SK-N-SH (cell line): Measurements from ENCODE around the gene RASGRP4. TPM values are rescaled to one million over a fixed set of nuclear protein-coding genes. Genes with fewer than 3 reads are reported as not detected.

ENCODE experiments used
- CTCF ChIA-PET: fragments of 300-600, 350-600 bp; formaldehyde crosslinking; extraction: SDS; loops from one replicate; lab custom pipeline; 2021; lab: Yijun Ruan, JAX
- POLR2A ChIA-PET: fragments of 350-600 bp; sonication (Branson Sonifier 250); formaldehyde crosslinking; extraction: SDS; loops from one replicate; lab custom pipeline; 2020; ENCODE audit warnings: antibody characterized with exemption, inconsistent platforms; lab: Yijun Ruan, JAX
- DNase-seq: peaks from one replicate; pipeline ENCODE4 v3.0.0; 2012
- H2AFZ ChIP-seq: fragments of 200-600 bp; sonication (generic); 2 replicates; pipeline ENCODE4 v1.8.1; 2016; ENCODE audit warnings: antibody characterized with exemption, mild to moderate bottlenecking, low read depth
- H3F3A ChIP-seq: fragments of 200-600 bp; sonication (generic); replicated peaks from 2 replicates; pipeline ENCODE3; 2016; ENCODE audit warnings: antibody characterized with exemption, mild to moderate bottlenecking; ENCODE audit not compliant: insufficient read depth
- H3K27ac ChIP-seq, 2 experiments: fragments of 200-500 bp in 1 of 2; fragments of 200-600 bp in 1 of 2; sonication (Bioruptor generic) in 1 of 2; sonication (generic), shearing (Covaris generic) in 1 of 2; 2 replicates each; pipeline versions ENCODE4 v1.5.1 to v1.6.1; 2014 to 2016; ENCODE audit warnings: low read depth in 2 of 2, inconsistent platforms in 1 of 2, low read length in 1 of 2, mild to moderate bottlenecking in 1 of 2, mixed read lengths in 1 of 2
- H3K27me3 ChIP-seq: fragments of 200-600 bp; sonication (generic), shearing (Covaris generic); 2 replicates; pipeline ENCODE4 v1.6.1; 2016; ENCODE audit warnings: mixed run types; ENCODE audit not compliant: insufficient read depth
- H3K36me3 ChIP-seq, 2 experiments: fragments of 200-500 bp in 1 of 2; fragments of 200-600 bp in 1 of 2; sonication (Bioruptor generic) in 1 of 2; sonication (generic) in 1 of 2; replicated peaks in 1 of 2; 2 replicates each; pipeline versions ENCODE3 to v1.5.1; 2014 to 2016; ENCODE audit warnings: low read length in 1 of 2, mild to moderate bottlenecking in 1 of 2; ENCODE audit not compliant: insufficient read depth in 2 of 2, control insufficient read depth in 1 of 2
- H3K4me1 ChIP-seq, 2 experiments: fragments of 200-500 bp in 1 of 2; fragments of 200-600 bp in 1 of 2; sonication (Bioruptor generic) in 1 of 2; sonication (generic), shearing (Covaris generic) in 1 of 2; 2 replicates each; pipeline versions ENCODE4 v1.5.1 to v1.6.1; 2014 to 2016; ENCODE audit warnings: low read depth in 1 of 2, low read length in 1 of 2, mixed run types in 1 of 2; ENCODE audit not compliant: insufficient read depth in 2 of 2, control insufficient read depth in 1 of 2
- H3K4me2 ChIP-seq: fragments of 200-600 bp; sonication (generic), shearing (Covaris generic); 2 replicates; pipeline ENCODE4 v1.6.1; 2017; ENCODE audit warnings: mixed run types
- H3K4me3 ChIP-seq, 2 experiments: fragments of 200-500 bp in 1 of 2; fragments of 200-600 bp in 1 of 2; sonication (Bioruptor generic) in 1 of 2; sonication (generic), shearing (Covaris generic) in 1 of 2; 2 replicates each; pipeline versions ENCODE4 v1.5.1 to v1.8.1; 2014 to 2016; ENCODE audit warnings: low read depth in 2 of 2, inconsistent platforms in 1 of 2, low read length in 1 of 2, mild to moderate bottlenecking in 1 of 2, mixed read lengths in 1 of 2, moderate library complexity in 1 of 2
- H3K79me2 ChIP-seq: fragments of 200-600 bp; sonication (generic); 2 replicates; pipeline ENCODE4 v1.8.1; 2017; ENCODE audit warnings: mild to moderate bottlenecking; ENCODE audit not compliant: insufficient read depth
- H3K9ac ChIP-seq: fragments of 200-600 bp; sonication (generic); 2 replicates; pipeline ENCODE4 v1.6.1; 2017; ENCODE audit warnings: mixed run types
- H3K9me2 ChIP-seq: fragments of 200-600 bp; sonication (generic); 2 replicates; pipeline ENCODE4 v1.6.1; 2017; ENCODE audit warnings: mixed run types
- H3K9me3 ChIP-seq: fragments of 200-600 bp; sonication (generic); 2 replicates; pipeline ENCODE4 v1.6.1; 2017; ENCODE audit warnings: mixed run types, mild to moderate bottlenecking, moderate library complexity
- H4K20me1 ChIP-seq: fragments of 200-600 bp; sonication (generic); 2 replicates; pipeline ENCODE4 v1.6.1; 2017; ENCODE audit warnings: mild to moderate bottlenecking, mixed run types; ENCODE audit not compliant: insufficient read depth
- EZH2phosphoT487 ChIP-seq: fragments of 200-600 bp; sonication (generic); IDR thresholded peaks from 2 replicates; pipeline ENCODE4 v1.6.1; 2017; ENCODE audit warnings: low read depth, mixed run types, mild to moderate bottlenecking, antibody characterized with exemption, moderate library complexity, borderline replicate concordance
- FOSL2 ChIP-seq: IDR thresholded peaks from 2 replicates; pipeline ENCODE4 v1.4.0; 2012; ENCODE audit warnings: low read depth, mild to moderate bottlenecking, moderate library complexity, borderline replicate concordance
- GATA2 ChIP-seq: sonication (generic); formaldehyde crosslinking; IDR thresholded peaks from 2 replicates; pipeline ENCODE4 v1.5.0; 2020; ENCODE audit warnings: mild to moderate bottlenecking, missing genetic modification reagents
- NFIC ChIP-seq: IDR thresholded peaks from 2 replicates; pipeline ENCODE4 v1.4.0; 2012; ENCODE audit warnings: borderline replicate concordance
- RCOR1 ChIP-seq: fragments of 150-350 bp; IDR thresholded peaks from 2 replicates; pipeline ENCODE4 v1.6.1; 2017; ENCODE audit warnings: antibody characterized with exemption, low read length
- RFX5 ChIP-seq: IDR thresholded peaks from 2 replicates; pipeline ENCODE4 v1.6.1; 2012; ENCODE audit warnings: mild to moderate bottlenecking, improper control_type of control experiment, low read length
- TCF12 ChIP-seq: IDR thresholded peaks from 2 replicates; pipeline ENCODE4 v1.4.0; 2012
- TEAD4 ChIP-seq: IDR thresholded peaks from 2 replicates; pipeline ENCODE4 v1.4.0; 2012; ENCODE audit warnings: mild to moderate bottlenecking, borderline replicate concordance; ENCODE audit not compliant: insufficient read depth
- USF1 ChIP-seq: IDR thresholded peaks from 2 replicates; pipeline ENCODE4 v1.4.0; 2012; ENCODE audit warnings: low read depth, borderline replicate concordance
- YY1 ChIP-seq: IDR thresholded peaks from 2 replicates; pipeline ENCODE4 v1.4.0; 2012; ENCODE audit warnings: low read depth, mild to moderate bottlenecking
- WGBS: methylation state at CpG from one replicate; pipeline ENCODE4 v1.1.6; 2017; ENCODE audit warnings: low lambda C conversion rate; 5-methylcytosine and 5-hydroxymethylcytosine counted together
- polyA plus RNA-seq, 3 experiments: library from polyadenylated mRNA; depleted of rRNA; stranded (reverse); fragments of >200 nt; gene quantifications; 2 replicates each; pipeline ENCODE4 v1.2.3, GENCODE V29; 2012
- TF ChIP-seq, protein P1 (sequence below): fragments of 200-600 bp; sonication (generic); IDR thresholded peaks from 2 replicates; pipeline ENCODE4 v1.6.1; 2017; ENCODE audit warnings: antibody characterized with exemption, mild to moderate bottlenecking, moderate library complexity
- TF ChIP-seq, protein P2 (sequence below): IDR thresholded peaks from 2 replicates; pipeline ENCODE4 v1.4.0; 2012; ENCODE audit warnings: low read depth
- TF ChIP-seq, protein P3 (sequence below): fragments of 150-350 bp; IDR thresholded peaks from 2 replicates; pipeline ENCODE4 v1.6.1; 2017; ENCODE audit warnings: antibody characterized with exemption, low read length, low read depth, borderline replicate concordance
- TF ChIP-seq, protein P4 (sequence below): IDR thresholded peaks from 2 replicates; pipeline ENCODE4; 2012

Gene RASGRP4
- polyA plus RNA-seq, 1 of the 3 experiments (the other 2 are of a cell fraction) = not detected

- Histone ChIP-seq H4K20me1 (no peaks in the 10 kb centered on the region), H3K4me3 (no peak overlapping the region), H3K27me3 (no peaks in the 10 kb centered on the region), H2AFZ (no peak overlapping the region), H3K27ac (no peak overlapping the region), H3K9me2 (no peaks in the 10 kb centered on the region), H3K4me1 (no peaks in the 10 kb centered on the region), H3K9me3 (no peaks in the 10 kb centered on the region), H3K79me2 (no peaks in the 10 kb centered on the region), H3K9ac (no peak overlapping the region), H3K4me2 (no peak overlapping the region), H3F3A (no peaks in the 10 kb centered on the region), H3K36me3 (no peaks in the 10 kb centered on the region)
- ChIA-PET CTCF (no interaction called here), POLR2A (no interaction called here)
- no peak for DNase-seq
- TF ChIP-seq YY1 (no peak), RCOR1 (no peak), TEAD4 (no peak), FOSL2 (no peak)
- 76% methylated on average over 9 of the region's 9 CpGs for WGBS
Measured at GRCh38 chr19:38442736-38443135, 16.7 kb upstream of the RASGRP4 start.

DNA sequence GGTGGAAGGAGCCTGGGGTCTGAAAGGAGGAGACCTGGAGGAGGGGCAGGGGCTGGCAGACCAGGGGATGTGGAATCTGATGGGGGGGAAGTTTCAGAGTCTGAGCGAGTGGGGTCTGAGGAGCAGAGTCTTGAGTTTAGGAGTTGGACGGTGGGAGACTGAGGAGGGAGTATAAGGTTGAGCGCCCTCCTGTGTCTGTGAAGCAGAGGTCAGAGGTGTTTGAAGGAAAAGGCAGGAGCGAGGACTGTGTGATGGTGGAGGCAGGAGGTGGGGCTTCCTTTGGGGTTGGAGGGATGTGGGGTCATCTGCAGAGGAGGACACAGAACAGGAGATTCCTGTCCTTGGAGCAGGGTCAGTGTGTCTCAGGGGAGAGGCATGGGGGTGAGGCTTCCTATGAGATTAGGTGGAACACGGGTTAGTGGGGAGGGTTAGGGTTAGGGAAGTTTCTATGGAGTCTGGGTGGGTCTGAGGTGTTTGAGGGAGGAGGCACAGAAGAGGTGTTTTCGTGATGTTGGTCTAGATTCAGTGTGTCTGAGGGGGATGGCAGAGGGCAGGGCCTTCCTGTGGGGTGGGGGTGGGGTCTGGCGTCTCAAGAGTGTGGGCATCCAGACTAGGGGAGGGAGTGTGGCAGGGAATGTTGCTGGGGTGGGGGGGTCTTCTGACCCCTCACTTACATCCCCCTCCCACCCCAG, 15.8 kb upstream of the RASGRP4 start:
- 66% methylated on average over 7 of the region's 7 CpGs for WGBS
- H3K27me3 ChIP-seq = no peaks in the 10 kb centered on the region; the same call in 1 of the 2 replicates
- no peaks in the 10 kb centered on the region for H3K9me2 ChIP-seq
- H3K4me3 ChIP-seq = no peak overlapping the region
- DNase-seq = no peak
- no peak overlapping the region for H2AFZ ChIP-seq
- H3K27ac ChIP-seq = no peak overlapping the region
- H3K36me3 ChIP-seq = no peaks in the 10 kb centered on the region
- H3K9ac ChIP-seq = no peak overlapping the region
- no peaks in the 10 kb centered on the region for H3K4me1 ChIP-seq
- H3F3A ChIP-seq = no peaks in the 10 kb centered on the region
- no peak overlapping the region for H3K4me2 ChIP-seq
- POLR2A ChIA-PET = no interaction called here
- no peaks in the 10 kb centered on the region for H3K9me3 ChIP-seq
- CTCF ChIA-PET = no interaction called here
- H3K79me2 ChIP-seq = no peaks in the 10 kb centered on the region
- H4K20me1 ChIP-seq = no peaks in the 10 kb centered on the region
- TF ChIP-seq EZH2phosphoT487 = no peak
- TF ChIP-seq NFIC = no peak
- TF ChIP-seq, protein P1, sequence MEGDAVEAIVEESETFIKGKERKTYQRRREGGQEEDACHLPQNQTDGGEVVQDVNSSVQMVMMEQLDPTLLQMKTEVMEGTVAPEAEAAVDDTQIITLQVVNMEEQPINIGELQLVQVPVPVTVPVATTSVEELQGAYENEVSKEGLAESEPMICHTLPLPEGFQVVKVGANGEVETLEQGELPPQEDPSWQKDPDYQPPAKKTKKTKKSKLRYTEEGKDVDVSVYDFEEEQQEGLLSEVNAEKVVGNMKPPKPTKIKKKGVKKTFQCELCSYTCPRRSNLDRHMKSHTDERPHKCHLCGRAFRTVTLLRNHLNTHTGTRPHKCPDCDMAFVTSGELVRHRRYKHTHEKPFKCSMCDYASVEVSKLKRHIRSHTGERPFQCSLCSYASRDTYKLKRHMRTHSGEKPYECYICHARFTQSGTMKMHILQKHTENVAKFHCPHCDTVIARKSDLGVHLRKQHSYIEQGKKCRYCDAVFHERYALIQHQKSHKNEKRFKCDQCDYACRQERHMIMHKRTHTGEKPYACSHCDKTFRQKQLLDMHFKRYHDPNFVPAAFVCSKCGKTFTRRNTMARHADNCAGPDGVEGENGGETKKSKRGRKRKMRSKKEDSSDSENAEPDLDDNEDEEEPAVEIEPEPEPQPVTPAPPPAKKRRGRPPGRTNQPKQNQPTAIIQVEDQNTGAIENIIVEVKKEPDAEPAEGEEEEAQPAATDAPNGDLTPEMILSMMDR = 0 out of 2 replicates have a peak, but pooled peaks have one; percentile 8
- TF ChIP-seq, protein P2, sequence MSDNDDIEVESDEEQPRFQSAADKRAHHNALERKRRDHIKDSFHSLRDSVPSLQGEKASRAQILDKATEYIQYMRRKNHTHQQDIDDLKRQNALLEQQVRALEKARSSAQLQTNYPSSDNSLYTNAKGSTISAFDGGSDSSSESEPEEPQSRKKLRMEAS = no peak
- TF ChIP-seq, all 33 proteins: peak for 1

DNA sequence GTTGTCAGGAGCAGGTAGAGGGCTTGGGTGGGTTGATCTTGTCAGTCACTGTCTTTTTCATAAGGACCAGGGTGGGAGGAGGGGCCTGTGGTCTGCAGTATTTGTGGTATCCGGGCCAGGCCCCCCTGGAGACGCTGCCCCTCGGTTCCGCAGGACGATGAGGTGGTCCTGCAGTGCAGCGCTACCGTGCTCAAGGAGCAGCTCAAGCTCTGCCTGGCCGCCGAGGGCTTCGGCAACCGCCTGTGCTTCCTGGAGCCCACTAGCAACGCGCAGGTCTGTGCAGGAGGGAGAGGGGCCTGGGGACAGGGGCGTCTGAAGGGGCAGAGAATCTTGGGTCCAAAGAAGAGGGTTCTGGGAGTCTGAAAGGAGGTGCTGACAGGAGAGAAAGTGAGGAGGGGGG, 14.6 kb upstream of the RASGRP4 start:
- POLR2A ChIA-PET = no interaction called here
- TF ChIP-seq USF1 (no peak), RFX5 (no peak), TCF12 (no peak), GATA2 (no peak)
- TF ChIP-seq, protein P1 = no peak
- TF ChIP-seq, protein P3, sequence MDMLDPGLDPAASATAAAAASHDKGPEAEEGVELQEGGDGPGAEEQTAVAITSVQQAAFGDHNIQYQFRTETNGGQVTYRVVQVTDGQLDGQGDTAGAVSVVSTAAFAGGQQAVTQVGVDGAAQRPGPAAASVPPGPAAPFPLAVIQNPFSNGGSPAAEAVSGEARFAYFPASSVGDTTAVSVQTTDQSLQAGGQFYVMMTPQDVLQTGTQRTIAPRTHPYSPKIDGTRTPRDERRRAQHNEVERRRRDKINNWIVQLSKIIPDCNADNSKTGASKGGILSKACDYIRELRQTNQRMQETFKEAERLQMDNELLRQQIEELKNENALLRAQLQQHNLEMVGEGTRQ = no peak
- TF ChIP-seq, protein P4, sequence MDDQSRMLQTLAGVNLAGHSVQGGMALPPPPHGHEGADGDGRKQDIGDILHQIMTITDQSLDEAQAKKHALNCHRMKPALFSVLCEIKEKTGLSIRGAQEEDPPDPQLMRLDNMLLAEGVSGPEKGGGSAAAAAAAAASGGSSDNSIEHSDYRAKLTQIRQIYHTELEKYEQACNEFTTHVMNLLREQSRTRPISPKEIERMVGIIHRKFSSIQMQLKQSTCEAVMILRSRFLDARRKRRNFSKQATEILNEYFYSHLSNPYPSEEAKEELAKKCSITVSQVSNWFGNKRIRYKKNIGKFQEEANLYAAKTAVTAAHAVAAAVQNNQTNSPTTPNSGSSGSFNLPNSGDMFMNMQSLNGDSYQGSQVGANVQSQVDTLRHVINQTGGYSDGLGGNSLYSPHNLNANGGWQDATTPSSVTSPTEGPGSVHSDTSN = no peak

More for the DNA sequence above, 14.6 kb upstream of the RASGRP4 start:
- no peak overlapping the region for H2AFZ ChIP-seq
- H3K9me2 ChIP-seq = no peaks in the 10 kb centered on the region
- no peaks in the 10 kb centered on the region for H3K79me2 ChIP-seq
- no peak overlapping the region for H3K4me2 ChIP-seq
- CTCF ChIA-PET = no interaction called here
- H3K27me3 ChIP-seq = no peaks in the 10 kb centered on the region; the same call in 1 of the 2 replicates
- no peaks in the 10 kb centered on the region for H4K20me1 ChIP-seq
- no peaks in the 10 kb centered on the region for H3K36me3 ChIP-seq
- no peak for DNase-seq
- H3K4me1 ChIP-seq = no peaks in the 10 kb centered on the region
- H3K9me3 ChIP-seq = no peaks in the 10 kb centered on the region
- H3K4me3 ChIP-seq = no peak overlapping the region
- H3K9ac ChIP-seq = no peak overlapping the region
- no peak overlapping the region for H3K27ac ChIP-seq
- no peaks in the 10 kb centered on the region for H3F3A ChIP-seq
- 72% methylated on average over 14 of the region's 14 CpGs for WGBS
